ENCODE measurements around the gene MMP24OS. TPM values are rescaled to one million over a fixed set of nuclear protein-coding genes. Genes with fewer than 3 reads are reported as not detected.
A peak's percentile ranks its signal among the peaks of the same experiment; 100 is the strongest.
"Not testable (repeated sequence)": the region's sequence is repeated elsewhere in the genome, so short reads cannot be mapped to it uniquely, and the experiment has no call there.

MMP24OS gene
- total RNA-seq, 2 experiments from 2014 or later, result 26.4 to 29.2 TPM

GRCh38 chr20:35264755-35265154 is 13.2 kb downstream of the MMP24OS start:
- intact Hi-C loops (cut with micrococcal nuclease), result no loop called here
- H3K27me3 Mint-ChIP-seq (ENCODE audit: low read depth), result no peaks in the 10 kb centered on the region
- H3K4me3 Mint-ChIP-seq, result no peak overlapping the region
- no peaks in the 10 kb centered on the region for H3K9me3 Mint-ChIP-seq
- H3K4me1 Mint-ChIP-seq (ENCODE audit: low read depth), result no peaks in the 10 kb centered on the region
- no peaks in the 10 kb centered on the region for H3K36me3 Mint-ChIP-seq (ENCODE audit: low read depth)
- CTCF ChIA-PET, result interaction anchor here (0.9 kb wide), 1 partner anchor 118 kb away, joined by 3 read pairs; no protein-coding TSS in a partner anchor
- no peak overlapping the region for H3K27ac Mint-ChIP-seq
- DNase-seq, result no peak

GRCh38 chr20:35263532-35264341 is 14.2 kb downstream of the MMP24OS start:
- no peaks in the 10 kb centered on the region for H3K4me1 Mint-ChIP-seq (ENCODE audit: low read depth)
- no peak overlapping the region for H3K27ac Mint-ChIP-seq
- H3K27me3 Mint-ChIP-seq (ENCODE audit: low read depth), result no peaks in the 10 kb centered on the region
- H3K4me3 Mint-ChIP-seq, result no peak overlapping the region
- no peak for DNase-seq
- no peaks in the 10 kb centered on the region for H3K9me3 Mint-ChIP-seq
- no peaks in the 10 kb centered on the region for H3K36me3 Mint-ChIP-seq (ENCODE audit: low read depth)
- intact Hi-C loops (cut with micrococcal nuclease), result no loop called here
- CTCF ChIA-PET, result interaction anchor here (0.6 kb wide), 1 partner anchor 741 kb away, joined by 3 read pairs; no protein-coding TSS in a partner anchor

DNA sequence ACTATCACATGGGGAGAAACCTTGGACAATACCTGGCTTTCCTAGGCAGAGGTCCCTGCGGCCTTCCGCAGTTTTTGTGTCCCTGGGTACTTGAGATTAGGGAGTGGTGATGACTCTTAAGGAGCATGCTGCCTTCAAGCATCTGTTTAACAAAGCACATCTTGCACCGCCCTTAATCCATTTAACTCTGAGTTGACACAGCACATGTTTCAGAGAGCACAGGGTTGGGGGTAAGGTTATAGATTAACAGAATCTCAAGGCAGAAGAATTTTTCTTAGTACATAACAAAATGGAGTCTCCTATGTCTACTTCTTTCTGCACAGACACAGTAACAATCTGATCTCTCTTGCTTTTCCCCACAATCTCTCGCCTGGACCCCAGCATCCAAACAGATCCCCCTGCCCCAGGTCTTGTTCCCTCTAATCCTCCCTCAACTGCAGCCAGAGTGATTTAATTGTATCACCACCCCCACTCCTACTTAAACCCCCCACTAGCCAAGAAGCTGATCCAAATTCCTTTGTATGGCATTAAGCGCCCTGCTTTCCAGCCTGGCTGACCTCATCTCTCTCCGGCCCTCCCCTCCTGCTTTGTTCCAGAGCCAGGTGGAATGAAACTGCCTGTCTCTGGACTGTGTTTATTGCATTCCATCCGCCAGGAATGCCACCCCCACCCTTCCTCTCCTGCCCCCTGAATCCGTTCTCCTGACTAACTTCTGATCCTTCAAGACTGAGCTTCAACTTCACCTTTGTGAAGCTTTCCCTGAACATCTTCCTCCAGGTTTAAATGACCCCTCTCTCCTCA is 15.0 kb downstream of the MMP24OS start:
- CTCF ChIA-PET, result interaction anchor here (0.6 kb wide), 1 partner anchor 740 kb away, joined by 3 read pairs; no protein-coding TSS in a partner anchor
- H3K27ac Mint-ChIP-seq; H3K36me3 Mint-ChIP-seq (ENCODE audit: low read depth); H3K27me3 Mint-ChIP-seq (ENCODE audit: low read depth); H3K4me3 Mint-ChIP-seq; H3K9me3 Mint-ChIP-seq; H3K4me1 Mint-ChIP-seq (ENCODE audit: low read depth); intact Hi-C loops (cut with micrococcal nuclease); DNase-seq: not testable (repeated sequence)

- H3K36me3 Mint-ChIP-seq (ENCODE audit: low read depth); H3K9me3 Mint-ChIP-seq; intact Hi-C loops (cut with micrococcal nuclease); H3K27me3 Mint-ChIP-seq (ENCODE audit: low read depth); CTCF ChIA-PET; H3K4me3 Mint-ChIP-seq; DNase-seq; H3K27ac Mint-ChIP-seq; H3K4me1 Mint-ChIP-seq (ENCODE audit: low read depth): not testable (repeated sequence)
These were observed 15.6 kb downstream of the MMP24OS start for GRCh38 chr20:35262321-35262720.

GRCh38 chr20:35260426-35260825 is 17.5 kb downstream of the MMP24OS start:
- H3K36me3 Mint-ChIP-seq (ENCODE audit: low read depth), result no peaks in the 10 kb centered on the region
- no peaks in the 10 kb centered on the region for H3K4me1 Mint-ChIP-seq (ENCODE audit: low read depth)
- H3K9me3 Mint-ChIP-seq, result no peaks in the 10 kb centered on the region
- CTCF ChIA-PET, result interaction anchor here (1.1 to 1.3 kb wide), 2 partner anchors 9 to 42 kb away, joined by 3 to 6 read pairs; no protein-coding TSS in a partner anchor
- no peaks in the 10 kb centered on the region for H3K27me3 Mint-ChIP-seq (ENCODE audit: low read depth)
- intact Hi-C loops (cut with micrococcal nuclease), result no loop called here
- no peak overlapping the region for H3K27ac Mint-ChIP-seq
- H3K4me3 Mint-ChIP-seq, result no peak overlapping the region
- no peak for DNase-seq

GRCh38 chr20:35257175-35257909 is 20.6 kb downstream of the MMP24OS start:
- Mint-ChIP-seq H3K36me3 (ENCODE audit: low read depth) (peaks cover 1% of the 10 kb centered on the region), H3K27ac (no peak overlapping the region), H3K4me1 (ENCODE audit: low read depth) (peaks cover 2% of the 10 kb centered on the region), H3K4me3 (no peak overlapping the region), H3K27me3 (ENCODE audit: low read depth) (no peaks in the 10 kb centered on the region), H3K9me3 (no peaks in the 10 kb centered on the region)
- CTCF ChIA-PET, result interaction anchor here (0.7 kb wide), 1 partner anchor 12 kb away, joined by 6 read pairs; no protein-coding TSS in a partner anchor
- intact Hi-C loops (cut with micrococcal nuclease), result no loop called here
- no peak for DNase-seq

DNA sequence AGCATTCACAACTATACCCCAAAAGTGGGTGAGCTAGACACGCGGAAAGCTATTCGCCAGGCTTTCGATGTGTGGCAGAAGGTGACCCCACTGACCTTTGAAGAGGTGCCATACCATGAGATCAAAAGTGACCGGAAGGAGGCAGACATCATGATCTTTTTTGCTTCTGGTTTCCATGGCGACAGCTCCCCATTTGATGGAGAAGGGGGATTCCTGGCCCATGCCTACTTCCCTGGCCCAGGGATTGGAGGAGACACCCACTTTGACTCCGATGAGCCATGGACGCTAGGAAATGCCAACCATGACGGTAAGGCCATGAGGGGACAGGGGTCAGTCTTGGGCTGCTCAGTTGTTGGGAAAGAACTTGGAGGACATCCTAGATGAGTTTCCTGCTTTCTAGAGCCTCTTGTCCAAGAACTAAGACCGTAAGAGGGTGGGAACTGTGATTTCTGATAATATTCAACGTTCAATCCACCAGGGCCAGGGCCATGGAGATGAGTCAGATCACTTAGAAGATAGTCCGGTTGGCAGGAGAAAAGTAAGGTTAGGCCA is 23.4 kb downstream of the MMP24OS start:
- Mint-ChIP-seq H3K4me1 (ENCODE audit: low read depth) (peaks cover 9% of the 10 kb centered on the region), H3K9me3 (no peaks in the 10 kb centered on the region), H3K27ac (no peak overlapping the region), H3K36me3 (ENCODE audit: low read depth) (peaks cover 1% of the 10 kb centered on the region), H3K27me3 (ENCODE audit: low read depth) (no peaks in the 10 kb centered on the region), H3K4me3 (no peak overlapping the region)
- no peak for DNase-seq
- intact Hi-C loops (cut with micrococcal nuclease), result no loop called here
- CTCF ChIA-PET, result interaction anchor here (0.8 kb wide), 1 partner anchor 17 kb away, joined by 3 read pairs; no protein-coding TSS in a partner anchor

DNA sequence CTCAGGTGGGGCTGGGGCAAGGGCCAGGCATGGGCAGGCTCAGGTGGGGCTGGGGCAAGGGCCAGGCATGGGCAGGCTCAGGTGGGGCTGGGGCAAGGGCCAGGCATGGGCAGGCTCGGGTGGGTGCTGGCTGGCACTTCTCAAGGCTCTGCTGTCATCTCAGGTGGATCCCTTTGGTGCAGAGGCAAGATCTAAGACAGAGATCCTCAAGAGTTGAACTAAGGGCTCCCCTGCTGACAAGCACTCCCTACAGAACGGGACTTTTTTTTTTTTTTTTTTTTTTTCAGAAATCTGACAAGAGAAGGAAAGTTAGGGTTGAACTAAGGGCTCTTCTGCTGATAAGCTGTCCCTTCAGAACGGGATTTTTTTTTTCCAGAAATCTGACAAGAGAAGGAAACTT is 24.9 kb downstream of the MMP24OS start:
- CTCF ChIA-PET, result interaction anchor here (0.6 kb wide), 1 partner anchor 23 kb away, joined by 3 read pairs; no protein-coding TSS in a partner anchor
- H3K36me3 Mint-ChIP-seq (ENCODE audit: low read depth), result peaks cover 1% of the 10 kb centered on the region
- no peak overlapping the region for H3K27ac Mint-ChIP-seq

DNA sequence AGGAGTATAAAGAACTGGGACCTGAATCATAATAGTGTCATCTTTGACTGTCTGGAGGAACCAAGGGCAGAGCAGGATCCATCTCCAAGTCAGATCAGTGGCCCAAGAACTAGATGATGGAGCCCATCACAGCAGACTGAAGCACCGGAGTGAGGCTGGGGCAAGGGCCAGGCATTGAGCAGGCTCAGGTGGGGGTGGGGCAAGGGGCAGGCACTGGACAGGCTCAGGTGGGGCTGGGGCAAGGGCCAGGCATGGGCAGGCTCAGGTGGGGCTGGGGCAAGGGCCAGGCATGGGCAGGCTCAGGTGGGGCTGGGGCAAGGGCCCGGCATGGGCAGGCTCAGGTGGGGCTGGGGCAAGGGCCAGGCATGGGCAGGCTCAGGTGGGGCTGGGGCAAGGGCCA is 25.3 kb downstream of the MMP24OS start:
- H3K9me3 Mint-ChIP-seq; H3K36me3 Mint-ChIP-seq (ENCODE audit: low read depth); H3K27me3 Mint-ChIP-seq (ENCODE audit: low read depth); H3K4me3 Mint-ChIP-seq; H3K4me1 Mint-ChIP-seq (ENCODE audit: low read depth); intact Hi-C loops (cut with micrococcal nuclease); DNase-seq: not testable (repeated sequence)
- peak overlapping the region; percentile 68 for H3K27ac Mint-ChIP-seq
- CTCF ChIA-PET, result interaction anchor here (0.6 kb wide), 1 partner anchor 24 kb away, joined by 3 read pairs; no protein-coding TSS in a partner anchor

More for the DNA sequence above, 24.9 kb downstream of the MMP24OS start:
- no peak overlapping the region for H3K4me3 Mint-ChIP-seq
- H3K9me3 Mint-ChIP-seq, result no peaks in the 10 kb centered on the region
- intact Hi-C loops (cut with micrococcal nuclease), result no loop called here
- peaks cover 9% of the 10 kb centered on the region for H3K4me1 Mint-ChIP-seq (ENCODE audit: low read depth)
- DNase-seq, result no peak
- no peaks in the 10 kb centered on the region for H3K27me3 Mint-ChIP-seq (ENCODE audit: low read depth)

GRCh38 chr20:35252037-35252461 is 25.9 kb downstream of the MMP24OS start:
- Mint-ChIP-seq H3K27me3 (ENCODE audit: low read depth) (no peaks in the 10 kb centered on the region), H3K9me3 (no peaks in the 10 kb centered on the region), H3K27ac (peak overlapping the region; percentile 68), H3K4me1 (ENCODE audit: low read depth) (peaks cover 9% of the 10 kb centered on the region), H3K36me3 (ENCODE audit: low read depth) (peaks cover 1% of the 10 kb centered on the region), H3K4me3 (no peak overlapping the region)
- CTCF ChIA-PET, result no interaction called here
- intact Hi-C loops (cut with micrococcal nuclease), result no loop called here
- peak; percentile 18 for DNase-seq

DNA sequence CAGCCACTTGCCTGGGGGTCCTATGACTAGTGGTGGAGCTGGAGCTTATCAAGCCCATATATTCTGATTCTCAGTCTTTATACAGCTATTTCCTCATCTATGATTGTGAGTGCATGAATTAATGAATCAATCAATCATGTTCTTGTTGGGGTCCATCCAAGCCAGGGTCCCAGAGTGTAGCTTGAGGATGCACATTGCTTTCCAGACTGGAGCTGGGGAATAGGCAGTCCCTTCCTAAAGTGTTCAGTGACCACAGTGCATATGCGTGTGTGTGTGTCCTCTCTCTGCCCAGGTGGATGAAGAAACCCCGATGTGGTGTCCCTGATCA is 26.3 kb downstream of the MMP24OS start:
- H3K27me3 Mint-ChIP-seq (ENCODE audit: low read depth), result no peaks in the 10 kb centered on the region
- H3K9me3 Mint-ChIP-seq, result no peaks in the 10 kb centered on the region
- no peak for DNase-seq
- H3K4me3 Mint-ChIP-seq, result no peak overlapping the region
- H3K36me3 Mint-ChIP-seq (ENCODE audit: low read depth), result peaks cover 1% of the 10 kb centered on the region
- peaks cover 9% of the 10 kb centered on the region for H3K4me1 Mint-ChIP-seq (ENCODE audit: low read depth)
- CTCF ChIA-PET, result interaction anchor here (0.9 kb wide), 1 partner anchor 414 kb away, joined by 3 read pairs; no protein-coding TSS in a partner anchor
- intact Hi-C loops (cut with micrococcal nuclease), result no loop called here
- no peak overlapping the region for H3K27ac Mint-ChIP-seq

All from activated naive CD4-positive, alpha-beta T cell treated with anti-CD3 and anti-CD28 coated beads for 36 hours (primary cell).